ENCODE data around the gene TBC1D5. TPM values are rescaled to one million over a fixed set of nuclear protein-coding genes. Genes with fewer than 3 reads are reported as not detected.
"Not testable (repeated sequence)": the region's sequence is repeated elsewhere in the genome, so short reads cannot be mapped to it uniquely, and the experiment has no call there.

TBC1D5 gene
- total RNA-seq, 1 donor from 2014 or later, result 32.1 TPM

DNA sequence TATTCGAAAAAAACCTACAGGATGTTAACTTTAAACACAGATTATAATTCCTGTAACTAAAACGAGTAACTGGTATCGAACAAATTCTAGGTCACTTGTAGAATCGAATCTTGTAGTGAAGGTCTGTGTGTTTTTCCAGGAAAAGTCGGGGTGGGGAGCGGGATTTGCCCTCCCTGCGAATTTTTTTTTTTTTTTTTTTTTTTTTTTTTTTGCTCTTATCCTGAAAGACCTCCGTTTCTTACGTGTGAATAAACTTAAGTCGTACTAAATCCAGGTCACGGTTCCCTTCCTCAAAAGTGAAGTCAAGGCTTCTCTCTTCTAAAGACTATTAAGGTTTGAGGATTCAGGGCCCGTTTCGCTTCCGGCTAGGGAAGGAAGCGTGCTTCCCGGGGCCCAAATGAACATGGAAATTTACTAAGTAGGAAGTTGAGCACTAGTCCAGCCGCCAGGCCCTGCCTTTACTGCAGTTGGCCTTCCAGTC lies 770 bp downstream of the TBC1D5 start:
- peak overlapping the region; percentile 72 for H3K4me3 ChIP-seq (ENCODE audit: low read depth, low read length)
- DNase-seq (ENCODE audit: low read depth), result no peak
- TF ChIP-seq, protein P1, sequence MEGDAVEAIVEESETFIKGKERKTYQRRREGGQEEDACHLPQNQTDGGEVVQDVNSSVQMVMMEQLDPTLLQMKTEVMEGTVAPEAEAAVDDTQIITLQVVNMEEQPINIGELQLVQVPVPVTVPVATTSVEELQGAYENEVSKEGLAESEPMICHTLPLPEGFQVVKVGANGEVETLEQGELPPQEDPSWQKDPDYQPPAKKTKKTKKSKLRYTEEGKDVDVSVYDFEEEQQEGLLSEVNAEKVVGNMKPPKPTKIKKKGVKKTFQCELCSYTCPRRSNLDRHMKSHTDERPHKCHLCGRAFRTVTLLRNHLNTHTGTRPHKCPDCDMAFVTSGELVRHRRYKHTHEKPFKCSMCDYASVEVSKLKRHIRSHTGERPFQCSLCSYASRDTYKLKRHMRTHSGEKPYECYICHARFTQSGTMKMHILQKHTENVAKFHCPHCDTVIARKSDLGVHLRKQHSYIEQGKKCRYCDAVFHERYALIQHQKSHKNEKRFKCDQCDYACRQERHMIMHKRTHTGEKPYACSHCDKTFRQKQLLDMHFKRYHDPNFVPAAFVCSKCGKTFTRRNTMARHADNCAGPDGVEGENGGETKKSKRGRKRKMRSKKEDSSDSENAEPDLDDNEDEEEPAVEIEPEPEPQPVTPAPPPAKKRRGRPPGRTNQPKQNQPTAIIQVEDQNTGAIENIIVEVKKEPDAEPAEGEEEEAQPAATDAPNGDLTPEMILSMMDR (conservative IDR thresholded peaks at IDR 0.05; ENCODE audit: low read depth, low read length), result no peak

DNA sequence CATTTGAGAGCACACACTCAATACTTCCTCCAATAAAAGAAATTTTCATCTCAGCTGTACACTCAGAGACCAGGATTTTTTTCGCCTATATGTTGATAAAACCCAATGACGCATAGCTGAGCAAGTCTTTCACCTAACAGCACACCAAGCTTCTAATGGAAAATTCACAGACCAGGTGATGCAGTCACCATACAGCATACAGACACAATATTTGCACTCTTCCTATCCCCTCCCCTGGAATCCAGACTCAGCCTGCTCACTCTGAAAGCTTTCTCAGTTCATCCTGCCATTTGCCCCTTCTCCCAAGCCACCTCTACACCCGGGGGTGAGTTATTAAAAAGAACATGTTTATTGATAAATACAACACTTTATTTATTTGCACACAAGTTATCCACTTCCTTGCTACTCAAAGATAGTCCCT lies 1.7 kb downstream of the TBC1D5 start:
- H3K4me3 ChIP-seq (ENCODE audit: low read depth, low read length), result peak overlapping the region; percentile 72
- no peak for DNase-seq (ENCODE audit: low read depth)
- TF ChIP-seq, protein P1 (conservative IDR thresholded peaks at IDR 0.05; ENCODE audit: low read depth, low read length), result no peak

- H3K4me3 ChIP-seq (ENCODE audit: low read depth, low read length), result no peak overlapping the region
- TF ChIP-seq, protein P1 (conservative IDR thresholded peaks at IDR 0.05; ENCODE audit: low read depth, low read length), result no peak
- DNase-seq (ENCODE audit: low read depth), result no peak
Observed at GRCh38 chr3:17738921-17739320, 3.5 kb downstream of the TBC1D5 start.

DNA sequence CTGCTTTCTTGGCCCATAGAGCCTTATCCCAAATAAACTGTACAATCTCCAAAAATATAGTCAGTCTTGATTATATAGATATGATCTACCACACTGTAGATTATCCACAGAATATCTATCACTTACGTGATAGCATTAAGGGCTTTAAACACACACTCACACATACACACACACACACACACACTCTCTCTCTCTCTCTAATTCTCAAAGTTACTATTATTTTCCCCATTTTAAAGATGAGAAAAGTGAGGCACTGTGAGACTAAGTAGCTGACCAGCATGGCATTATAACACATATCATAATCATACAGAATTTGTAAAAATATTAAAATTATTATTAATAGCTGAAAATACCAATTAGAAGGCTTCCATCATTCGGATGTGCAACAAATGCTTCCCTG lies 4.2 kb downstream of the TBC1D5 start:
- no peak for DNase-seq (ENCODE audit: low read depth)
- TF ChIP-seq, protein P1 (conservative IDR thresholded peaks at IDR 0.05; ENCODE audit: low read depth, low read length), result no peak
- no peak overlapping the region for H3K4me3 ChIP-seq (ENCODE audit: low read depth, low read length)

- no peak overlapping the region for H3K4me3 ChIP-seq (ENCODE audit: low read depth, low read length)
- TF ChIP-seq, protein P1 (conservative IDR thresholded peaks at IDR 0.05; ENCODE audit: low read depth, low read length), result no peak
- DNase-seq (ENCODE audit: low read depth), result no peak
Observed at GRCh38 chr3:17737591-17737990, 4.8 kb downstream of the TBC1D5 start.

GRCh38 chr3:17735362-17735761 lies 7.1 kb downstream of the TBC1D5 start:
- not testable (repeated sequence) for DNase-seq (ENCODE audit: low read depth)

DNA sequence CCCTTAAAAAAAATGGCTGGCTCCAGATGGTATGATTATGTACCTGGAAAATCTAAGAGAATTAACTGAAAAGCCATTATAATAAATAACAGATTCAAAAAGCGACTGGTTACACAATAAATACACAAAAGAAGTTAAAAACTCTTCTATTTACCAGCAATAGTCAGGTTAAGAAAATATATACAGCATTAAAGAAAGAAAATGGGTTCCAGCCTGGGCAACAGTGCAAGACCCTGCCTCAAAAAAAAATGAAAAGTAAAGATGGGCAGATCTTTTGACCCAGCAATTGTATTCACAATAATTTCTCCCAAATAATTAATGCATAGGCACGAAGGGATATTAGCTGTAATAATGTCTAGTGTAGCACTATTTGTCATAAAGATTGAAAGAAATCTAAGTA lies 8.7 kb downstream of the TBC1D5 start:
- TF ChIP-seq, protein P1 (conservative IDR thresholded peaks at IDR 0.05; ENCODE audit: low read depth, low read length), result no peak
- no peak overlapping the region for H3K4me3 ChIP-seq (ENCODE audit: low read depth, low read length)
- DNase-seq (ENCODE audit: low read depth), result no peak

More at GRCh38 chr3:17735362-17735761, 7.1 kb downstream of the TBC1D5 start:
- not testable (repeated sequence) for H3K4me3 ChIP-seq (ENCODE audit: low read depth, low read length)

All from epithelial cell of proximal tubule (primary cell).